HG02852 (cell line): ENCODE data around the gene MSH5.

Experiments
- ATAC-seq: cut with Tn5 transposase; IDR thresholded peaks from one replicate; pipeline ENCODE4 v1.9.1; 2021; ENCODE audit warnings: mild to moderate bottlenecking, moderate library complexity; ENCODE audit not compliant: unreplicated experiment

Gene MSH5

DNA sequence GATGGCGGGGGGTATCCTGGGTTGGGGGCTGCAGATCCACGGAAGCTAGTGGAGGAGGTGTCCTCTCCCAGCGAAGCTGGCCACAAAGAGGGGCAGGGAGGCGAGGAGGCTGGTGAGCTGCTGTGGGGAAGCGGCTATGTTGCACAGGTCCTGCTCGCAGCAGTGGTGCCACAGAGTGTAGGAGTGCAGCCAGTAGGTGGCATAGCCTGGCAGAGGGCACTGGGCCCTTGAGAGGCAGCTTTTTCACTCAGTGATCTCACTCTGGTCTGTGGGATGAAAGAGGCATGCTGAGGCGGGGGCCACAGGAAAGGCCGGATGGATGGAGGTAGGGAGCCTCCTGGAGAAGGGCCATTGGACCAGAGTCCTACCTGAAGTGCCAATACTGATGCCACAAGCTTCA lies 27.5 kb upstream of the MSH5 start:
- ATAC-seq = no peak

DNA sequence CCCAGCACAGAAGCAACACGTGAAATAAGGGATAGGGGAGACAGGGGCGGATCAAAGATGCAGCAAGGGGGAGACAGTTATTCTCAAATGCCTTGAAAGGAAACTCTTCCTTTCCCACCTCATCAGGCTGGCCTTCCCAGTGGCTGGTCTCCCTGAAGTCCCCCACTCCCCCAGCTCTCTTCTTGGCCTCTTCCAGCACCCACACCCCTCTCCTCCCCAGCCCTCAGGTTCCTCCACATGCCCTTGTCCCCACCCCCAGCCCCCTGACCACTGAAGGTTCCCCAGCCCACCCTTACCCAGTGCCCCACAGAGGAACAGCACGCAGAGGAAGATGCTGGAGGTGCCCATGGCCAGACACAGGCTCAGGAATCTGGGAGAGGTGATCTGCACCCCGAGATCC lies 26.3 kb upstream of the MSH5 start:
- ATAC-seq = no peak

DNA sequence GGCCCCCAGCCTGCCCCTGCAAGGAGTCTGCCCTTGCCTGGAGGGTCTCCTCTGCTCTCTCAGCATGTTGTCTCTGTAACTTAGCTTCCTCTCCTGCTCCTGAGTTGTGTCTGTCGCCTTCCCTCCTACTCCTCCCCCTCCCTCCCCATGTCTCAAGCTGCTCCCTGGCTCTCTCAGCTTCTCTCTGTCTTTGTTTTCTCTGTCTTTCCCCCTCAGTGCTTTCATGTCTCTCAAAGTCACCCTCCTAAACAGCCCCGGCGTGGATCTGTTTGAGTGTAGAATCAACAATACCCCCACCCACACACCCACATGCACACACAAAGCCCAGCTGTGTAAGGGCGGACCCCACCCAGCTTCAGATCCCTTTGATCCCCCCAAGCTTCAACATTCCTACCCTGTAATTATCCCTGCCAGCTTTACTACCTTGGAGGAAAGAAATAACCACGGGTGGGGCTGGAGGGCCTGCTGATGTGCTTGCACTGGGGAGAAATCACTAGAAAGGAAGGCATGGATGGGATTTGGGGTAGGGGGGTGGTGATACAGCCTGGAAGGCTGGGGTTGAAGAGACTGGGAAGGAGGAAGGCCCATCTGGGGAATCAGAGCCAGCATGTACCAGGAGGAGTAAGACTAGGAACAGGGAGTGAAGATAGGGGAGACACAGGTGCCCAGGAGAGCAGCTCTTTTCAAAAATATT lies 25.7 kb upstream of the MSH5 start:
- ATAC-seq = no peak

DNA sequence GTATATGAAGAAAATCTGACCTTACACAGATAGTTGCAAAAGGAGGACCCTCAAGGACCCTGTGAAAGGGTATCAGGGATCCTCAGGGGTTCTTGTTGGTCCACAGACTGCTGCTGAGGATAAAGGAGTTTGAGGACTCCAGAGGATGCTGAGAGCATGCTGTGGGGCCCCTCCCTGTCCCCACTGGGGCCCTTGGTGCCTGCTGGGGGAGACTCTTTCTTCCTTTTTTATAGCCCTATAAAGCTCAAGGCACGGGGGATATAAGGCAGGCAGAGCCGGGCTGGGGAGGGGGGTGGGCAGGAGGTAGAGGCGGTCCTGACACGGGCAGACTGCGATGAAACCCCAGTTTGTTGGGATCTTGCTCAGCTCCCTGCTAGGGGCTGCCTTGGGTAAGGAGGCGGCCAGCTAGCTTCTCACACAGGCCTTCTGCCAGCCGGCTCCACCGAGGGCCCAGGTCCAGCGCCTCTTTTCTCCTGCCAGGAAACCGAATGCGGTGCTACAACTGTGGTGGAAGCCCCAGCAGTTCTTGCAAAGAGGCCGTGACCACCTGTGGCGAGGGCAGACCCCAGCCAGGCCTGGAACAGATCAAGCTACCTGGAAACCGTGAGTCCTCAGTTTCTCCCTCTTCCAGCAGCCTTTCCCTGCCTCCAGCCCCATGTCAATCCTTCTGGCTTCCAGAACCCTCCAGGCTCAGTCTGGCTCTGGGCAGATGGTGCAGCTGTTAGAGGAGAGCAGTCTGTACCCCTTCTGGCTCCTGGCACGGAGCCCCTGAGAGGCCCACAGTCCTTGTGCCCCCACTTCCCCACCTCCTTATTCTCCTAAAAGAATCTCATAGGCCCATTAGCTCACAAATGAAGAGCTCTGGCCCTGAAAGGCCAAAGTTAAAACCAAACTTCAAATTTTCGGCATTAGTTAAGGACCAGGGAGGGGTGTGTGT lies 24.5 kb upstream of the MSH5 start, which contains the start of gene LY6G6D:
TSS of gene LY6G6D (plus strand) at position 327 of the 937 bp plus-strand sequence. CDS start at position 335, 8 bp downstream.
- ATAC-seq = no peak

DNA sequence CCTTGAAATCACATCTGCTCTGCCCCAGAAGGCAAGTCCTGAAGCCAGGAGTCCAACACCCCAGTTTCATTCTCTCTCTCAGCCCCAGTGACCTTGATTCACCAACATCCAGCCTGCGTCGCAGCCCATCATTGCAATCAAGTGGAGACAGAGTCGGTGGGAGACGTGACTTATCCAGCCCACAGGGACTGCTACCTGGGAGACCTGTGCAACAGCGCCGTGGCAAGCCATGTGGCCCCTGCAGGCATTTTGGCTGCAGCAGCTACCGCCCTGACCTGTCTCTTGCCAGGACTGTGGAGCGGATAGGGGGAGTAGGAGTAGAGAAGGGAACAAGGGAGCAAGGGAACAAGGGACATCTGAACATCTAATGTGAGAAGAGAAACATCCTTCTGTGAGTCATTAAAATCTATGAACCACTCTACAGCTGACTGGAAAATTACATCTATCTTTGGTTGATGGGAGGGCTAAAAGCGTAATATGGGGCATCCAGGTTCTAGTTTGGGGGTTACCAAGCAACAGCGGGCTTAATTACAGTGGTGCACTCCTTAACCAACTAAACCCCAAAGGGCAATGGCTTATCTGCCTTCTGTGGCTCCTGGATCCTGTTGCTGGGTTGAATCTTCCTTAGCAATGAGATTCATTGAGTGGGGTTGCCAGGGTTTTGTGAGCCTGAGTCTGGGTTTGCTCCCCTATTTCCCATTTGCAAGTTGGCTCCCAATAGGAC lies 22.1 kb upstream of the MSH5 start:
- ATAC-seq = no peak

DNA sequence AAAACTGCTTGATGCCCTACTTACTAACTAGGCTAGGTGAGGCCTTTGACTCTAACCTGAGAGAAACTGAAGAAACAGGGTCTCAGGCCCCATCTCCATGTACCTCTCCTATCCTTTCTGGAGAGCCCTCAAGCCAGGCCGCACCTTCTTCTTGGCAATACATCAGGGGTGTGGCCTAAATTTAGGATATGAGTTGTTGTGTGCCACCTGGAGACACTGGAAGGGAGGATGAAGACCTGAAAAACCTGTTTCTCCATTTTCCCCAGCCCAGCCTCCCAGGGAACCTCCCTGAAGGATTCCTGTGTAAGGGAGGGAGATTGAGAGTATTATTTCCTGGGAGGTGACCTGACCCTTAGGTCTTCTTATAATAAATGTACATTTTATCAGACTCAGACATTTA lies 21.5 kb upstream of the MSH5 start:
- no peak for ATAC-seq

DNA sequence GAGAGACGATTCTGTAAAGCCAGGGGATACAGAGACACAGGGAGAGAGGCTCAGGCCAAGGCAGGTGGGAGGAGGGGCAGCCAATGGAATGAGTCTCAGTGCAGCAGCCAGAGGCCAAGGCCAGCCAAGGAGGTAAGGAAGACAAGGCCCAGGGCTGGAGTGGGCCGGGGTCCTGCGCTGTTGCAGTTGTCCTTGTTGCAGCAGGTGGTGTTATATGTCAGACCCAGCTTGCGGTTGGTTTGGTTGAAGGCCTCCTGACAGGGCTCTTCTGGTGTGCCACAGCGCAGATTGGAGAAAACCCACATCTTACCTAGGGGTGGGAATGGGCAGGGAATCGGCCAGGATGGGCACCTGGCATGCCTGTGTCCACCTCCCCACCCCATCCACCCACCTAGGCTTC lies 20.8 kb upstream of the MSH5 start:
- no peak for ATAC-seq

DNA sequence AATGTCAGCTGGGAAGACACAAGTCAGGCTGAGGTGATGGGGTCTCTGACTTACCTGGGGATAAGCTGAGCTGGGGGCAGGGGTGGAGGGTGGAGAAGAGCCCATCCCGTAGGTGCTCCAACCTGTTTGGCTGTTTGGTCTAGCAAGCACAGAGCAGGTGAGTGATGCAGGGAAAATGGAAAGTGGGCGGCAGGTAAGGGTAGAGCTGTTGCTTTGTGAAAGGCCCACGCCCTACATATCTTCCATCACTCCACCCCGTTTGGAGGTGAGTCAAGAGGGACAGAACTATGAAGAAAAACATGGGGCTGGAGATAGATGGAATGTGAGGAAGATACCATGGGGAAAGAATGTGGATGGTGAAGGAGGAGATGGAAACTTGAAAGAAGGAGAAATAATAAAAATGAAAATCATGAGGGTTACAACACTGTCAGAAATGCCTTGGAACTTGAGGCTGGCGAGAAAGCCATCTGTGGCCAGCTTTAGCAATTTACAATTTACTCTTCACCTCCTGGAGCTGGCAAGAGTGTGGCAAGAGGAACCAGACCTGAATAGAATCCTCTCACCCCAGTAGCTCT lies 19.5 kb upstream of the MSH5 start:
- ATAC-seq = no peak

DNA sequence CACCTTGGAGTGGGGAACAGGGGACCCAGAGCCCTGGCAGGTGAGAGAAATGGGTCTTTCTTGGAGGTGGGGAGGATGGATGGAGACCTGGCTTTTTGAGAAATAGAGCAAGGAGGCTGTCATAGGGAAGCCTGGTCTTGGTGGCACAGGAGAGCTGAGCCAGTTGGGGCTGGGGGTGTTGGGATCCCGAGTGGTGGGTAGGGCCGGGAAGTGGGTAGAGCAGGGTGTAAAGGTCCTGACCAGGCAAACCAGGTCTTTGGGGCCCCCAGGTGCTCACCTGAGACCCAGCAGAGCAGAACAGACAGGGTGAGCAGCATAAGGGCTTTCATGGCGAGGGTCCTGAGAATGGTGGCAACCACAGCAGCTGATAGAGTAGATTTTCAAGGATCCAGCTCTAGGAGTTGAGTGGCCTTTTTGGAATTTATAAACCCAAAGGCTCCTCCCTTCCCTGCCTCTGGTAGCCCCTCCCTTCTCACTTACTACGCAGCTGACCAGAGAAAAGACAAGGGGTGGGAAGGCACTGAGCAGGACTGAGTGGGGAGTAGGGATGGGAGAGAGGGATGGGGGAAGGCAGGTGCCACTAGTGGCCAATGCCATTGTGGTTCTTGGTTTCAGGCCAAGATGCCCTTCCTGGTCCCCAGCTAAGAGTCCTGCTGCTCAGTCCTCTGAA lies 18.3 kb upstream of the MSH5 start, which contains the start of gene LY6G6C:
TSS of gene LY6G6C (minus strand) at position 396 of the 670 bp plus-strand sequence. CDS start at position 329, 67 bp downstream.
- ATAC-seq = no peak

DNA sequence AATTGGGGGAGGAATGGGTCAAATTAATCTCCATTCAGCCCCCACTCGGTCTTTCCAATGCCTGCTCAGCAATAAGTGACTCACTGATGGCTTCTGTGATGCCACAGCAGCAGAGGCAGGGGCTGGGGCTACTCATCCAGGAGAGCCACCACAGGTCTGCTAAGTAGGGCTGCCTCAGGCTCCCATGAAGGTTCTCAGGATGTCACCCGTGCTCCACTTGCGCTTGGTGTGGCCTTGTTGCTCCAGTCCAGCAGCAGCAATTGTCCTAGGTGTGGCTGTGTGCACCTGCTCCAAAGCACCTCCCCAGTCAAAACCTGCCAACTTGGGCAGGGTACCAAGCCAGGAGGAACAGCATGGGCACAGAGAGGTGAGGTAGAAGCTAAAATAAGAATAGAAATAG lies 17.6 kb upstream of the MSH5 start:
- no peak for ATAC-seq

DNA sequence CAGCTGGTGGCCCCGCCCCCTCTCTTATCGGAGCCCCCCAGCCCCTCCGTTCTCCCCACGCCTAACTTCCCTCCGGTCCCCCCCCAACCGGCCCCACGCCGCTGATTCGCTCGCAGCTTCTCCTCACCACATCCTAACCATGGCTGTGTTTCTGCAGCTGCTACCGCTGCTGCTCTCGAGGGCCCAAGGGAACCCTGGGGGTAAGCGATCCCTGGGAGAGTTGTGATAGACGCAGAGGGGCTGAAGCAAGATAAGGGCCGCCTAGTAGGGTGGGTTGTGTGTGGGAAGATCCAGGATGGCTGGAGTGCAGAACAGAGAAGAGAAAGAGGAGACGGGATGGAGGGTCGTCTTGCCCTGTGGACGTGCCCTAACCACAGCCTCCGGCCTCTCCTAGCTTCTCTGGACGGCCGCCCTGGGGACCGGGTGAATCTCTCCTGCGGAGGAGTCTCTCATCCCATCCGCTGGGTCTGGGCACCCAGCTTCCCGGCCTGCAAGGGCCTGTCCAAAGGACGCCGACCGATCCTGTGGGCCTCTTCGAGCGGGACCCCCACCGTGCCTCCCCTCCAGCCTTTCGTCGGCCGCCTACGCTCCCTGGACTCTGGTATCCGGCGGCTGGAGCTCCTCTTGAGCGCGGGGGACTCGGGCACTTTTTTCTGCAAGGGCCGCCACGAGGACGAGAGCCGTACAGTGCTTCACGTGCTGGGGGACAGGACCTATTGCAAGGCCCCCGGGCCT lies 16.4 kb upstream of the MSH5 start, which contains the start of gene MPIG6B:
TSS of gene MPIG6B (plus strand) at position 129 of the 735 bp plus-strand sequence. CDS start at position 140, 11 bp downstream.
- no peak for ATAC-seq

DNA sequence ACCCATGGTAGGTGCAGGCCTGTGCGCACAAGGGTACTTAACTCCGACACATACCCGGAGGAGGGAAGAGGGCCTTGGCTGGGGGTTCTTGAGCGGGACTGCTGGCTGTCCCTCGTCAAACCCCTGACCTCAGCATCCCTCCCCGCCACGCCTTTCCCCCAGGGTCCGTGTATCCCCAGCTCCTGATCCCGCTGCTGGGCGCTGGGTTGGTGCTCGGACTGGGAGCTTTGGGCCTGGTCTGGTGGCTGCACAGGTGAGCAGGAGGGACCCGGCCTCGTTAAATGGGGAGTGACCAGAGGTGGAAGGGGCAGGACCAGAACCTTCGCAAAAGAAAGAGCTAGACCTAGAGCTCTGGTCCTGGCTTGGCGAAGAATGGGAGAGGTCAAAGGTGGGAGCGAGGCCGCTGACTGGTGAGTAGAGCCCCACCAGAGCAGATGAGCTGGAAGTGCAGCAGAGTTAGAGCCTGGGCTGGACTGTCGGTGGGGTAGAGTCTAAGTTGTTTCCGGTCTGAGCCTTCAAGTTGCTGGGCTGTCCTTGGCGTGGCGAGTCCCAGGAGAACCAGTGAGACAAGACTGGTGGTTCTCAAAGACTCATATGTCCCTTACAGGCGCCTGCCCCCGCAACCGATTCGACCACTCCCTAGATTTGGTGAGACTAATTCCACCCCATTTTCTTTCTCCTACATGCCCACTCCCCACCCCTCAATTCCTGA lies 15.7 kb upstream of the MSH5 start:
- ATAC-seq = no peak

DNA sequence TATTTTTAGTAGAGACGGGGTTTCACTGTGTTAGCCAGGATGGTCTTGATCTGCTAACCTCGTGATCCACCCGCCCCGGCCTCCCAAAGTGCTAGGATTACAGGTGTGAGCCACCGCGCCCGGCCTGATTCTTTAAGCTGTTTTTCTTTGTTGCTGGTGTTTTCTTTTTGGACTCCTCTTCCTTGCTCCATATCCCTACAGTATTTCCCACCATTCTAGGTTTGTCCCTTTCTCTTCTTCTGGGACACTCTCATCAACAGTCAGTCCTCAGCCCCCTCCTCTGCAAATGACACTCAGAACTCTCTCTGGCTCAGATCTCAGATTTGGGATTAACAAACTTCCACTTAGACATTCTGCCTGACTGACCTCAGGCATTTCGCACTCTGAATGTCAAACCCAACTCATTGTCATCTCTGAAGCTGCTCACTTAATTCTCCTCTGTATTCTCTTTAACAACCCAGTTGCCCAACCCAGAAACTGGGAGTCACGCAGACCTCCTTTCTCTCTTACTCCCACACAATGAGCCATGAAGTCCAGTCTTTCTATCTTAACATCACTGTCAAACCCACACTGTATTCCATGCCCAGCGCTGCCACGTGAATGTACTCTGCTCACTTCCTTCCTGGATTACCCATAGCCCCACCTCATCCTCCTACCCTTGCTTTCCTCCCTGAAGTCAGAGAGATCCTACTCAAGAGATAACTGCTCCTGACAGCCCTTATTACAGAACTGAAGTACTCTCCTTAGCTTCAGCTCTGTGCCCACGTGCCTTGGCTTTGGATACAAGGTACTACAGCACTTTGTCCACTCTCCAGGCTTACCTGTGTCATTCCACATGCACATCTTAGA lies 14.1 kb upstream of the MSH5 start:
- no peak for ATAC-seq

DNA sequence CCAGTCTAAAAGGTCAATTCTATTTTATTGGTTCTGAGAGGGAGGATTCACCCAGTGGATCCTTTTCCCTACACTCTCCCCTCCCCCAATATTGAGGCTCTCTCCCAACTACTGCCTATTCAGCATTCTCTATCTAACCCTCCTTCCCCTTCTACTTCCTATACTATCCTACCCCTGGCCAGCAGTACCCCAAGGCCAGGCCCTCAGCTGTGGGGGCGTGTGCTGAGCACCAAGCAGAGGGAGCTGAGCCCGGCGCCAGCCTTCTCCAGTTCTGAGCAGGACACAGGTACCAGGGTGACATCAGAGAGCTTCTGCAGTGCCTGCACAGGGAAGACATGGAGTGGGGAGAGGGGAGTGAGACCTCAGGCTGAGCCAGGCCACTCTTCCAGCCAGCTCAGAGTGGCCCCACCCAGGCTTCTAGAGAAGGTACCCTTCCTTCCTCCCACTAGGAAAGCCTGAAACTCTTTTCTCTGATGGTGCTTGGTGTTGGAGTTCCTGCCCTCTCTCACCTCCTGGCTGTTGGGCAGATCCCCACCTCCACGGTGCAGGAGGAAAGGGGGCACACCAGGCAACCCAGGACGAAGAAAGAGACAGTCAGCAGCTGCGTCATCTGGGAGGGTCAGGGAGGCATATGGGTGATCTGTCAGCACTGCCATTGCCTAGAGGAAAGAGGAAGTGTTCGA lies 12.6 kb upstream of the MSH5 start:
- peak; percentile 56 for ATAC-seq

DNA sequence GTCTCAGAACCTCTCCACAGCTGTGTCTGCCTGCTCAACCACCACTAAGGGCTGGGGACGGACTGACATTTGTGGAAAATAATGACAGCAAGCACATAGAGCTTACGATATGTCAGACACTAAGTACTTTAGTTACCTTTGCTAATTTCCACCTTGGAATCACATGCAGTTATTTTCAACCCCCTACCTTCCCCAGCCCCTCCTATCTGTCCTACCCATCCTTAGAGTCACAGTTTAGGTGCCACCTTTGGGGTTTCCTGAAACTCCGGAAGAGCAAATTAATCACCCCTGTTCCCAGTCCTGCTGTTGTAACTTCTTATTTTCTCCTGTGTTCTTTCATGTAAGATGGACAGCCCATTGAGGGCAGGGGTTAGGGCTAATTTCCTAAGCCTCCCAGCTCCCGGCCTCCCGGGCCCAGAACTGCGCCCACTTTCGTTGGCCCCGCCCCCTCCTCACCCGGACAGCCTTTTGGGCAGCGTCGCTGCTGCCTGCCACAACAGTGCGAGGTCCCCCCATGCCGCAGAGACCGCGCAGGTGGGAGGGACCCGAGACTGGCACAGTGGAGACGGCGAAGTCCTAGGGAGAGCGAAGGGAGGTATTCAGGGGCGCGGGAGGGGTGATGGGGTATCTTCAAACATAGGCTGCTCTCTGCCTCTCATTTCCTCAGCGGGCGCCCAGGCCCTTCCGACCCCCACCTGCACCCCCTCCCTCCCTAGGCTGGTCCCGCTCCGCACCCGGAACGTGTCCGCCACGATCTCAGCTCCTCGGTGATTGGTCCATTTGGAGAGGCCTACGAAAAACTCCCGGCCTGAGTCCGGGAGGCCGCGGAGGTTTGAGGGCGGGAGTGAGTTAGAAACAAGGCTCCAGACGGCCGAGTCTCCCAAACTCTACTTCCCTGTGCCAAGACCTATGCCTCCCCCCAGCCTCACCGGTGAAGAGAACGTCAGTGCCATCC lies 11.8 kb upstream of the MSH5 start:
- no peak for ATAC-seq

DNA sequence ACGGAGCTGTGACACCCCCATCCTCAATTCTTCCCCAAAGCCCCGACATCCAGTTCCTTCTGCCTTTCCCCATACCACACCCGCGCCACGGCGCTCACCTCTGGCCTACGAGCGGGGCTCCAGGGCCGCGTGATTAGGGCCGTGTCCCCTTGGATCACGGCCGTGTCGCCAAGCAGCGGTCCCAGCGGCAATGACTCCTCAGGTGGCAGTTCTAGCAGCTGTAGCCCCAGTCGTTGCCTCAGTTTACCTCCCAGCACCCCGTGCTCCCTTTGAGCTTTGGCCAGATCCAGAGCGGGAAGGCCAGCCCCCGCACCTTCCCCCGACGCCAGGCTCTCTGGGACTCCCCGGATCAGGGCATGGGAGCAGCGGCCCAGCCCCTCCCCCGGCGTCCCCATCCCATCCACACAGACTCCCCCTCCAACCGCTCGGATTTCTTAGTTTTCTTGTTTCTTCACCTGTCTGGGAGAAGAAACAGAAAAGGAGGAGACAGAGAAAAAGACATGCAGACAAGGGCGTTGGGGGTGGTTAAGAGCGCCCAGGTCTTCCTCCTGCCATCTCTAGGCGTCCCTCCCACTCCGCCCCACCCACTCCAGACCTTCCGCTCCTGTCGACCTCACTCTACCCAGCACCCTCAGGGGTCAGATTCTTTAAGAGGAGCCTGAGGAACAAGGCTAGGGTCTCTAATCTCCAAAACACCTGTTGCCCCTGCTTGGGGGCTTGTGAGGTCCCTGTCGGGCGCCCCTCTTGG lies 10.9 kb upstream of the MSH5 start, which contains the start of gene DDAH2:
TSS of gene DDAH2 (minus strand) at position 533 of the 748 bp plus-strand sequence. CDS start at position 395, 138 bp downstream.
- ATAC-seq = no peak
